CD4-positive, alpha-beta memory T cell (primary cell): ENCODE results near the gene ACAN. TPM values are rescaled to one million over a fixed set of nuclear protein-coding genes. Genes with fewer than 3 reads are reported as not detected.

Experiments used
- CTCF ChIA-PET: fragments of 350-600 bp; sonication (Branson Sonifier 250); formaldehyde crosslinking; loops from one replicate; lab custom pipeline; 2021; ENCODE audit warnings: inconsistent platforms; ENCODE audit not compliant: partially characterized antibody; lab: Charles Lee
- POLR2A ChIA-PET: fragments of 350-600 bp; sonication (Branson Sonifier 250); formaldehyde crosslinking; loops from one replicate; lab custom pipeline; 2021; ENCODE audit not compliant: partially characterized antibody; lab: Charles Lee
- DNase-seq, 5 donors: peaks; one replicate each; pipeline versions ENCODE4 v3.0.0 to v3.0.0-alpha.2; 2020 to 2022; ENCODE audit warnings: mixed read lengths in 1 of 5
- H3K27ac ChIP-seq: one replicate; pipeline ENCODE4 v1.7.0; 2013; ENCODE audit warnings: low read depth, low read length
- H3K27me3 ChIP-seq: 2 replicates; pipeline ENCODE4 v1.7.0; 2013; ENCODE audit warnings: mild to moderate bottlenecking, low read length, moderate library complexity; ENCODE audit not compliant: insufficient read depth
- H3K36me3 ChIP-seq: 2 replicates; pipeline ENCODE4 v1.7.0; 2013; ENCODE audit warnings: mild to moderate bottlenecking, low read length, moderate library complexity; ENCODE audit not compliant: insufficient read depth
- H3K4me1 ChIP-seq: 2 replicates; pipeline ENCODE4 v1.7.0; 2013; ENCODE audit warnings: mild to moderate bottlenecking, low read length, moderate library complexity; ENCODE audit not compliant: insufficient read depth
- H3K4me3 ChIP-seq, 2 donors: one replicate each; pipeline ENCODE4 v1.7.0; 2013; ENCODE audit warnings: low read length in 2 of 2, mild to moderate bottlenecking in 1 of 2
- H3K9me3 ChIP-seq, 2 donors: one replicate each; pipeline ENCODE4 v1.7.0; 2013; ENCODE audit warnings: low read length in 2 of 2, control low read depth in 1 of 2; ENCODE audit not compliant: control insufficient read depth in 1 of 2
- H3K27ac Mint-ChIP-seq, 7 donors: one replicate each; pipeline ENCODE4 v1.8.0; 2020 to 2021; ENCODE audit warnings: mixed read lengths in 7 of 7, mild to moderate bottlenecking in 6 of 7, inconsistent platforms in 3 of 7, moderate library complexity in 3 of 7
- H3K27me3 Mint-ChIP-seq, 2 donors: one replicate each; pipeline ENCODE4 v1.8.0; 2020 to 2021; ENCODE audit warnings: mixed read lengths in 2 of 2
- H3K36me3 Mint-ChIP-seq, 2 donors: one replicate each; pipeline ENCODE4 v1.8.0; 2020 to 2021; ENCODE audit warnings: mixed read lengths in 2 of 2, inconsistent platforms in 1 of 2, mild to moderate bottlenecking in 1 of 2
- H3K4me1 Mint-ChIP-seq, 4 donors: one replicate each; pipeline ENCODE4 v1.8.0; 2020 to 2021; ENCODE audit warnings: mixed read lengths in 4 of 4, mild to moderate bottlenecking in 1 of 4
- H3K4me3 Mint-ChIP-seq, 8 donors: one replicate each; pipeline ENCODE4 v1.8.0; 2020 to 2021; ENCODE audit warnings: mixed read lengths in 8 of 8, mild to moderate bottlenecking in 7 of 8, moderate library complexity in 6 of 8, inconsistent platforms in 3 of 8
- H3K9me3 Mint-ChIP-seq, 8 donors: one replicate each; pipeline ENCODE4 v1.8.0; 2020 to 2021; ENCODE audit warnings: mixed read lengths in 8 of 8, mild to moderate bottlenecking in 5 of 8, inconsistent platforms in 3 of 8, moderate library complexity in 1 of 8
- intact Hi-C: fragments of 100-400 bp; cut with micrococcal nuclease; formaldehyde crosslinking; loops from one replicate; pipeline ENCODE4 v1.15.1; 2023
- polyA plus RNA-seq, 2 donors: library from polyadenylated mRNA; unstranded; fragments of 300-500 nt; fragmentation: Illumina TruSeq; gene quantifications; one replicate each; pipeline ENCODE4 v1.2.3, GENCODE V29; 2021
- total RNA-seq, 2 experiments: library from RNA; stranded (reverse); gene quantifications; one replicate each; pipeline ENCODE4 v1.2.3, GENCODE V29; 2021

Gene ACAN
- total and polyA plus RNA-seq, 4 experiments from 2014 or later, result 0.02 TPM; not detected in 3

DNA sequence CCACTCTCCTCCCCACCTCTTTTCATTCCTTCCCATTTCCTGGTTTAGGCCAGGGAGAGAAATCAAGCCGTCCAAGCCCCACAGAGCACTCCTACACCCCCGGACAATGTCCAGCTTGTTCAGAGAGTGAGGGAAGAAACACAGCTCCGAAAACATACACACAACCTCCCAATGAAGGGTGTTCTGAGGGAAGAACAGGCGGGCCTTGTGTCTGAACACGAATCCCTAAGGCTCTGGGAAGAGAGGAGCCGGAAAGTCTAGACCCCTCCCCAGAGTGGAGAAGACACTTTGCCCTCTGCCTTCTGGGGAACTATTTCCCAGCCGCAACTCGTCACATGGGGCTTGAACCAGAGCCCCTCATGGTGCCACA, 30.5 kb downstream of the ACAN start:
- ChIA-PET CTCF (interaction anchor here (3.1 kb wide), 1 partner anchor 210 kb away, joined by 18 read pairs; no protein-coding TSS in a partner anchor), POLR2A (no interaction called here)
- Mint-ChIP-seq H3K4me1 (peaks cover 0 to 9% (median 3%) of the 10 kb centered on the region in 4 donors), H3K9me3 (no peaks in the 10 kb centered on the region), H3K4me3 (no peak overlapping the region), H3K27me3 (no peaks in the 10 kb centered on the region), H3K27ac (no peak overlapping the region), H3K36me3 (no peaks in the 10 kb centered on the region)
- Histone ChIP-seq H3K9me3 (no peaks in the 10 kb centered on the region), H3K27ac (no peak overlapping the region), H3K4me3 (no peak overlapping the region), H3K4me1 (no peaks in the 10 kb centered on the region), H3K27me3 (no peaks in the 10 kb centered on the region), H3K36me3 (no peaks in the 10 kb centered on the region)
- intact Hi-C loops, result no loop called here
- no peak for DNase-seq

DNA sequence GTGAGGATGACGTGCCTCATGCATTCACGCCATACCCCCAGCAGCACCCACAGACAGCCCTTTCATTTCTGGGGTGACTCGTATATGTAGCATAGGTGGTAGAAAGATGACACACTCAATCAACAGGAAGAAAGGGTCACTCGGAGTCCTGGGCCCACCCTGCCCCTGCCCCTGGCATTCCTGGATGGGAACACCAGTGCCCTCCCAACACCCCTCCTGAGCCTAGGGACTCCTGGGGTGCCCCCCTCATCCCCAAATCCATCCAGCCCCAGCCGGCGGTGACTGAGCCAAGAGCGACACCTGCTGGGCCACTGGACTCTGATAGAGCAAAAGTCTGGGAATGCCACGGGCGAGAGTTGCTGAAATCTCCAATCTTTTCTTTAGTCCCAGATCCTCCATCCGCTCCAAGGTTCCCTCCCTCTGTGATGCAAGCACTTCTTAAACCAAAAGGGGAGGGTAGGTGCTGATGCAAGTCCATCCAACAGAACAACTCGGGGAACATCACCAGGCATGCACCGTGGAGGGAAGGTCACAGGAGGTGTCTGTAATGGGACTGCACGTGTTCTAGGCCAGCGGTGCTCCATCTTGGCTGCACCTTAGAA, 31.1 kb downstream of the ACAN start:
- Histone ChIP-seq H3K9me3 (no peaks in the 10 kb centered on the region), H3K36me3 (no peaks in the 10 kb centered on the region), H3K27ac (no peak overlapping the region), H3K4me3 (no peak overlapping the region), H3K27me3 (no peaks in the 10 kb centered on the region), H3K4me1 (no peaks in the 10 kb centered on the region)
- peak overlapping the region in 1 of 8 donors; percentile 57 for H3K4me3 Mint-ChIP-seq
- POLR2A ChIA-PET, result no interaction called here
- intact Hi-C loops, result no loop called here
- H3K4me1 Mint-ChIP-seq, result peaks cover 0 to 9% (median 3%) of the 10 kb centered on the region in 4 donors
- H3K36me3 Mint-ChIP-seq, result no peaks in the 10 kb centered on the region
- no peaks in the 10 kb centered on the region for H3K9me3 Mint-ChIP-seq
- DNase-seq, result peak in 4 of 5 donors; percentile 9 to 23 (median 16)
- peak overlapping the region in 2 of 7 donors; percentile 35 to 57 for H3K27ac Mint-ChIP-seq
- CTCF ChIA-PET, result interaction anchor here (0.9 to 3.1 kb wide), 3 partner anchors 169 to 212 kb away, joined by 3 to 18 read pairs (median 7); no protein-coding TSS in a partner anchor
- H3K27me3 Mint-ChIP-seq, result peaks cover 0 to under 1% of the 10 kb centered on the region in 2 donors

DNA sequence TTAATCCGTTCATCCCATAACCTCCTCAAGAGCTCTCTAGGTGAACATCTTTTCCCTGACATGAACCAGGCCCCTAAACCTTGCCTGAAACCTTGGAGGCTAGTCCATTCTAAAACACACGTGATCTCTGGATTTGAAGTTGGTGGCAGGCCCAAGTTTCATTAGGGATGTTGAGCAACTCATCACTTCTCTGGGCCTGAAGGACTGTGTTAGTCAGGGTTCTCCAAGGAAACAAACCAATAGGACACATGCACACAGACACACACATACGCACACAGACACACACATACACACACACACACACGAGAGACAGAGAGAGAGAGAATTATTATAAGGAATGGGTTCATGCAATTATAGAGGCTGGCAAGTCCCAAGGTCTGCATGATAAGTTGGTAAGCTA, 31.9 kb downstream of the ACAN start:
- H3K4me1 Mint-ChIP-seq, result peaks cover 0 to 9% (median 3%) of the 10 kb centered on the region in 4 donors
- H3K4me3 ChIP-seq, result no peak overlapping the region
- H3K4me3 Mint-ChIP-seq, result no peak overlapping the region
- H3K27me3 Mint-ChIP-seq, result peaks cover 0 to 1% of the 10 kb centered on the region in 2 donors
- H3K36me3 Mint-ChIP-seq, result no peaks in the 10 kb centered on the region
- DNase-seq, result no peak
- intact Hi-C loops, result no loop called here
- no peaks in the 10 kb centered on the region for H3K4me1 ChIP-seq
- no peaks in the 10 kb centered on the region for H3K36me3 ChIP-seq
- no peaks in the 10 kb centered on the region for H3K27me3 ChIP-seq
- ChIA-PET CTCF (interaction anchor here (0.9 to 3.1 kb wide), 3 partner anchors 170 to 213 kb away, joined by 3 to 18 read pairs (median 7); no protein-coding TSS in a partner anchor), POLR2A (no interaction called here)
- no peaks in the 10 kb centered on the region for H3K9me3 Mint-ChIP-seq
- H3K9me3 ChIP-seq, result no peaks in the 10 kb centered on the region
- H3K27ac ChIP-seq, result no peak overlapping the region
- H3K27ac Mint-ChIP-seq, result no peak overlapping the region

DNA sequence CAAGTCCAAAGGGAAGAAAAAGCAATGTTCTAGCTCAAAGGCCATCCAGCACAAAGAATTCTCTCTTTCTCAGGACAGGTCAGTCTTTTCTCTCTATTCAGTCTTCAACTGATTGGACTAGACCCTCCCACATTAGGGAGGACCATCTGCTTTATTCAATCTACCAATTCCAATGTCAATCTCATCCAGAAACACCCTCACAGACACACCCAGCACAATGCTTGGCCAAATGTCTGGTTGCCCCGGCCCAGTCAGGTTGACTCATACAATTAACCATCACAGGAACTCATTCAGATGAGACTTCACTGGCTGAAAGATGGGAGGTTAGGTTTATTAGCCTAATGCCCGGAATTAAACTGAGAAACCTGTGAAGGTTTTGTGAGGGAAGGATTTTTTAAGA, 32.4 kb downstream of the ACAN start:
- H3K27me3 Mint-ChIP-seq, result peaks cover 0 to 1% of the 10 kb centered on the region in 2 donors
- Histone ChIP-seq H3K4me1 (no peaks in the 10 kb centered on the region), H3K9me3 (no peaks in the 10 kb centered on the region), H3K27me3 (no peaks in the 10 kb centered on the region), H3K4me3 (no peak overlapping the region), H3K36me3 (no peaks in the 10 kb centered on the region), H3K27ac (no peak overlapping the region)
- ChIA-PET CTCF (interaction anchor here (1.4 to 3.1 kb wide), 2 partner anchors 171 to 212 kb away, joined by 7 to 18 read pairs; no protein-coding TSS in a partner anchor), POLR2A (no interaction called here)
- no peak overlapping the region for H3K27ac Mint-ChIP-seq
- DNase-seq, result no peak
- intact Hi-C loops, result no loop called here
- no peaks in the 10 kb centered on the region for H3K36me3 Mint-ChIP-seq
- H3K9me3 Mint-ChIP-seq, result no peaks in the 10 kb centered on the region
- H3K4me1 Mint-ChIP-seq, result peaks cover 0 to 9% (median 3%) of the 10 kb centered on the region in 4 donors
- H3K4me3 Mint-ChIP-seq, result no peak overlapping the region

DNA sequence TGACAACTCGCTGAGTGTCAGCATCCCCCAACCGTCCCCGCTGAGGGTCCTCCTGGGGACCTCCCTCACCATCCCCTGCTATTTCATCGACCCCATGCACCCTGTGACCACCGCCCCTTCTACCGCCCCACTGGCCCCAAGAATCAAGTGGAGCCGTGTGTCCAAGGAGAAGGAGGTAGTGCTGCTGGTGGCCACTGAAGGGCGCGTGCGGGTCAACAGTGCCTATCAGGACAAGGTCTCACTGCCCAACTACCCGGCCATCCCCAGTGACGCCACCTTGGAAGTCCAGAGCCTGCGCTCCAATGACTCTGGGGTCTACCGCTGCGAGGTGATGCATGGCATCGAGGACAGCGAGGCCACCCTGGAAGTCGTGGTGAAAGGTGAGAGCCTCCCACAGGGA, 35.4 kb downstream of the ACAN start:
- peaks cover 0 to 9% (median 3%) of the 10 kb centered on the region in 4 donors for H3K4me1 Mint-ChIP-seq
- no peaks in the 10 kb centered on the region for H3K36me3 Mint-ChIP-seq
- ChIA-PET POLR2A (no interaction called here), CTCF (interaction anchor here (1.0 kb wide), 1 partner anchor 214 kb away, joined by 3 read pairs; no protein-coding TSS in a partner anchor)
- no peak overlapping the region for H3K27ac ChIP-seq
- no peaks in the 10 kb centered on the region for H3K9me3 Mint-ChIP-seq
- H3K36me3 ChIP-seq, result no peaks in the 10 kb centered on the region
- intact Hi-C loops, result no loop called here
- H3K9me3 ChIP-seq, result no peaks in the 10 kb centered on the region
- no peak for DNase-seq
- H3K4me1 ChIP-seq, result no peaks in the 10 kb centered on the region
- no peak overlapping the region for H3K4me3 ChIP-seq
- H3K27ac Mint-ChIP-seq, result no peak overlapping the region
- no peaks in the 10 kb centered on the region for H3K27me3 ChIP-seq
- H3K4me3 Mint-ChIP-seq, result no peak overlapping the region
- peaks cover 0 to 1% of the 10 kb centered on the region in 2 donors for H3K27me3 Mint-ChIP-seq

DNA sequence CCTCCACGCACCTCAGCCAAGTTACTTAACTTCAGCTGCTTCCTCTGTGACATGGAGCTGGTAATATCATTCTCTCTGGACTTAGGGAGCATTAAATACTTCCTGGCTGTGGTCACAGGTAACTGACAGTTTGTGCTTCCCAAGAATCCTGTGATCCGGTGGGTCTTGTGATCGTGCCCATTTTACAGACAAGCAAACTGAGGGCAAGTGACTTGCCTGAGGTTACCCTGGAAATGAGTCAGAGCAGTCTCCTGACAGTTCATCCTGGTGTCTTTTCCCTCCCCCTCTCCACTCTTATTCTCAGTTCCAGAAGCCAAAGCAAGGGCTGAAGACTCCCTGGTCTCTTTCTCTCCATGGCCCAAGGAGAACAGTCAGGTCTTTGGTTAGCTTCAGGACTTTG, 35.9 kb downstream of the ACAN start:
- DNase-seq, result no peak
- Histone ChIP-seq H3K9me3 (no peaks in the 10 kb centered on the region), H3K27me3 (no peaks in the 10 kb centered on the region), H3K4me1 (no peaks in the 10 kb centered on the region), H3K27ac (no peak overlapping the region), H3K4me3 (no peak overlapping the region), H3K36me3 (no peaks in the 10 kb centered on the region)
- ChIA-PET CTCF (interaction anchor here (1.0 kb wide), 1 partner anchor 214 kb away, joined by 3 read pairs; no protein-coding TSS in a partner anchor), POLR2A (no interaction called here)
- no peaks in the 10 kb centered on the region for H3K36me3 Mint-ChIP-seq
- no peak overlapping the region for H3K4me3 Mint-ChIP-seq
- peaks cover 0 to 8% (median 3%) of the 10 kb centered on the region in 4 donors for H3K4me1 Mint-ChIP-seq
- no peak overlapping the region for H3K27ac Mint-ChIP-seq
- intact Hi-C loops, result no loop called here
- no peaks in the 10 kb centered on the region for H3K9me3 Mint-ChIP-seq
- H3K27me3 Mint-ChIP-seq, result peaks cover 0 to 1% of the 10 kb centered on the region in 2 donors

DNA sequence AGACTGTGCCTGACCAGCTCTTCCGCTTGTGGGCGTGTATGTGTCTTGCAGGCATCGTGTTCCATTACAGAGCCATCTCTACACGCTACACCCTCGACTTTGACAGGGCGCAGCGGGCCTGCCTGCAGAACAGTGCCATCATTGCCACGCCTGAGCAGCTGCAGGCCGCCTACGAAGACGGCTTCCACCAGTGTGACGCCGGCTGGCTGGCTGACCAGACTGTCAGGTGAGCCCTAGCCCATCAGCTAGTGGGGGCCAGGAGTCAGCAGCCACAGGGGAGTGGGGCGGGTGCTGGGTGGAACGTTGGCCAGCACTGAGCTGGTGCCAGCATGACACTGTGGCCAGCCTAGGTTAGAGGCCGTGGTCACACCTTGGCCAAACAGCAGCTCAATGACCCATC, 36.7 kb downstream of the ACAN start:
- Histone ChIP-seq H3K4me3 (no peak overlapping the region), H3K27me3 (no peaks in the 10 kb centered on the region), H3K27ac (no peak overlapping the region), H3K4me1 (no peaks in the 10 kb centered on the region), H3K36me3 (no peaks in the 10 kb centered on the region), H3K9me3 (no peaks in the 10 kb centered on the region)
- H3K27ac Mint-ChIP-seq, result no peak overlapping the region
- H3K27me3 Mint-ChIP-seq, result peaks cover 0 to 1% of the 10 kb centered on the region in 2 donors
- no peak overlapping the region for H3K4me3 Mint-ChIP-seq
- ChIA-PET POLR2A (no interaction called here), CTCF (no interaction called here)
- H3K4me1 Mint-ChIP-seq, result peaks cover 0 to under 1% (median 0%) of the 10 kb centered on the region in 4 donors
- no peaks in the 10 kb centered on the region for H3K9me3 Mint-ChIP-seq
- no peak for DNase-seq
- no peaks in the 10 kb centered on the region for H3K36me3 Mint-ChIP-seq
- intact Hi-C loops, result no loop called here
